SK-N-SH (cell line): Measurements from ENCODE around the gene MYBBP1A. TPM values are rescaled to one million over a fixed set of nuclear protein-coding genes. Genes with fewer than 3 reads are reported as not detected.
A peak's percentile ranks its signal among the peaks of the same experiment; 100 is the strongest.
"Not testable (repeated sequence)": the region's sequence is repeated elsewhere in the genome, so short reads cannot be mapped to it uniquely, and the experiment has no call there.

ENCODE experiments used
- CTCF ChIA-PET: fragments of 300-600, 350-600 bp; formaldehyde crosslinking; extraction: SDS; loops from one replicate; lab custom pipeline; 2021; lab: Yijun Ruan, JAX
- POLR2A ChIA-PET: fragments of 350-600 bp; sonication (Branson Sonifier 250); formaldehyde crosslinking; extraction: SDS; loops from one replicate; lab custom pipeline; 2020; ENCODE audit warnings: antibody characterized with exemption, inconsistent platforms; lab: Yijun Ruan, JAX
- DNase-seq: peaks from one replicate; pipeline ENCODE4 v3.0.0; 2012
- H2AFZ ChIP-seq: fragments of 200-600 bp; sonication (generic); 2 replicates; pipeline ENCODE4 v1.8.1; 2016; ENCODE audit warnings: antibody characterized with exemption, mild to moderate bottlenecking, low read depth
- H3F3A ChIP-seq: fragments of 200-600 bp; sonication (generic); replicated peaks from 2 replicates; pipeline ENCODE3; 2016; ENCODE audit warnings: antibody characterized with exemption, mild to moderate bottlenecking; ENCODE audit not compliant: insufficient read depth
- H3K27ac ChIP-seq, 2 experiments: fragments of 200-500 bp in 1 of 2; fragments of 200-600 bp in 1 of 2; sonication (Bioruptor generic) in 1 of 2; sonication (generic), shearing (Covaris generic) in 1 of 2; 2 replicates each; pipeline versions ENCODE4 v1.5.1 to v1.6.1; 2014 to 2016; ENCODE audit warnings: low read depth in 2 of 2, inconsistent platforms in 1 of 2, low read length in 1 of 2, mild to moderate bottlenecking in 1 of 2, mixed read lengths in 1 of 2
- H3K27me3 ChIP-seq: fragments of 200-600 bp; sonication (generic), shearing (Covaris generic); 2 replicates; pipeline ENCODE4 v1.6.1; 2016; ENCODE audit warnings: mixed run types; ENCODE audit not compliant: insufficient read depth
- H3K36me3 ChIP-seq, 2 experiments: fragments of 200-500 bp in 1 of 2; fragments of 200-600 bp in 1 of 2; sonication (Bioruptor generic) in 1 of 2; sonication (generic) in 1 of 2; replicated peaks in 1 of 2; 2 replicates each; pipeline versions ENCODE3 to v1.5.1; 2014 to 2016; ENCODE audit warnings: low read length in 1 of 2, mild to moderate bottlenecking in 1 of 2; ENCODE audit not compliant: insufficient read depth in 2 of 2, control insufficient read depth in 1 of 2
- H3K4me1 ChIP-seq, 2 experiments: fragments of 200-500 bp in 1 of 2; fragments of 200-600 bp in 1 of 2; sonication (Bioruptor generic) in 1 of 2; sonication (generic), shearing (Covaris generic) in 1 of 2; 2 replicates each; pipeline versions ENCODE4 v1.5.1 to v1.6.1; 2014 to 2016; ENCODE audit warnings: low read depth in 1 of 2, low read length in 1 of 2, mixed run types in 1 of 2; ENCODE audit not compliant: insufficient read depth in 2 of 2, control insufficient read depth in 1 of 2
- H3K4me2 ChIP-seq: fragments of 200-600 bp; sonication (generic), shearing (Covaris generic); 2 replicates; pipeline ENCODE4 v1.6.1; 2017; ENCODE audit warnings: mixed run types
- H3K4me3 ChIP-seq, 2 experiments: fragments of 200-500 bp in 1 of 2; fragments of 200-600 bp in 1 of 2; sonication (Bioruptor generic) in 1 of 2; sonication (generic), shearing (Covaris generic) in 1 of 2; 2 replicates each; pipeline versions ENCODE4 v1.5.1 to v1.8.1; 2014 to 2016; ENCODE audit warnings: low read depth in 2 of 2, inconsistent platforms in 1 of 2, low read length in 1 of 2, mild to moderate bottlenecking in 1 of 2, mixed read lengths in 1 of 2, moderate library complexity in 1 of 2
- H3K79me2 ChIP-seq: fragments of 200-600 bp; sonication (generic); 2 replicates; pipeline ENCODE4 v1.8.1; 2017; ENCODE audit warnings: mild to moderate bottlenecking; ENCODE audit not compliant: insufficient read depth
- H3K9ac ChIP-seq: fragments of 200-600 bp; sonication (generic); 2 replicates; pipeline ENCODE4 v1.6.1; 2017; ENCODE audit warnings: mixed run types
- H3K9me2 ChIP-seq: fragments of 200-600 bp; sonication (generic); 2 replicates; pipeline ENCODE4 v1.6.1; 2017; ENCODE audit warnings: mixed run types
- H3K9me3 ChIP-seq: fragments of 200-600 bp; sonication (generic); 2 replicates; pipeline ENCODE4 v1.6.1; 2017; ENCODE audit warnings: mixed run types, mild to moderate bottlenecking, moderate library complexity
- H4K20me1 ChIP-seq: fragments of 200-600 bp; sonication (generic); 2 replicates; pipeline ENCODE4 v1.6.1; 2017; ENCODE audit warnings: mild to moderate bottlenecking, mixed run types; ENCODE audit not compliant: insufficient read depth
- CTCF ChIP-seq: fragments of 200-600 bp; sonication (generic); IDR thresholded peaks from 2 replicates; pipeline ENCODE4 v1.6.1; 2017; ENCODE audit warnings: antibody characterized with exemption, mild to moderate bottlenecking, moderate library complexity
- EP300 ChIP-seq, 2 experiments: IDR thresholded peaks; 2 replicates each; pipeline versions ENCODE4 v1.4.0 to v1.6.1; 2012; ENCODE audit warnings: borderline replicate concordance in 1 of 2, low read depth in 1 of 2, low read length in 1 of 2
- FOXJ3 ChIP-seq: sonication (generic); formaldehyde crosslinking; IDR thresholded peaks from 2 replicates; pipeline ENCODE4 v1.5.1; 2020; ENCODE audit warnings: mild to moderate bottlenecking, missing genetic modification reagents
- GABPA ChIP-seq: IDR thresholded peaks from 2 replicates; pipeline ENCODE4 v1.4.0; 2012; ENCODE audit warnings: low read depth, mild to moderate bottlenecking
- GATA2 ChIP-seq: sonication (generic); formaldehyde crosslinking; IDR thresholded peaks from 2 replicates; pipeline ENCODE4 v1.5.0; 2020; ENCODE audit warnings: mild to moderate bottlenecking, missing genetic modification reagents
- IRF3 ChIP-seq: fragments of 150-350 bp; IDR thresholded peaks from 2 replicates; pipeline ENCODE4 v1.6.1; 2016; ENCODE audit warnings: mild to moderate bottlenecking, low read depth, low read length
- RFX5 ChIP-seq: IDR thresholded peaks from 2 replicates; pipeline ENCODE4 v1.6.1; 2012; ENCODE audit warnings: mild to moderate bottlenecking, improper control_type of control experiment, low read length
- SIN3A ChIP-seq: IDR thresholded peaks from 2 replicates; pipeline ENCODE4 v1.6.1; 2012; ENCODE audit warnings: low read depth, mild to moderate bottlenecking, low read length, moderate library complexity, borderline replicate concordance
- TAF1 ChIP-seq: IDR thresholded peaks from 2 replicates; pipeline ENCODE4 v1.6.1; 2012; ENCODE audit warnings: low read depth, mild to moderate bottlenecking, low read length, moderate library complexity, borderline replicate concordance
- USF2 ChIP-seq: fragments of 150-350 bp; IDR thresholded peaks from 2 replicates; pipeline ENCODE4 v1.6.1; 2017; ENCODE audit warnings: antibody characterized with exemption, low read length, low read depth, borderline replicate concordance
- WGBS: methylation state at CpG from one replicate; pipeline ENCODE4 v1.1.6; 2017; ENCODE audit warnings: low lambda C conversion rate; 5-methylcytosine and 5-hydroxymethylcytosine counted together
- polyA plus RNA-seq, 3 experiments: library from polyadenylated mRNA; depleted of rRNA; stranded (reverse); fragments of >200 nt; gene quantifications; 2 replicates each; pipeline ENCODE4 v1.2.3, GENCODE V29; 2012

The MYBBP1A gene
- polyA plus RNA-seq, 1 of the 3 experiments (the other 2 are of a cell fraction) = 93.0 TPM

- peak; percentile 51 for DNase-seq
- no peak for TF ChIP-seq GATA2 (CRISPR knock-in tag)
- no peak for TF ChIP-seq EP300 (IDR thresholded peaks at IDR 0.05; ENCODE audit: borderline replicate concordance in 1 of 2, low read depth in 1 of 2, low read length in 1 of 2)
- no peak for TF ChIP-seq FOXJ3 (CRISPR knock-in tag)
- no peak for TF ChIP-seq CTCF
- TF ChIP-seq GABPA = no peak
- TF ChIP-seq IRF3 = no peak
Measured at GRCh38 chr17:4591529-4591928, 36.3 kb upstream of the MYBBP1A start.

GRCh38 chr17:4590981-4591453 lies 35.8 kb upstream of the MYBBP1A start:
- H3K79me2 ChIP-seq = no peaks in the 10 kb centered on the region
- H2AFZ ChIP-seq = no peak overlapping the region
- DNase-seq = no peak
- TF ChIP-seq GABPA = no peak
- no peak for TF ChIP-seq SIN3A
- no peak for TF ChIP-seq USF2
- no peak for TF ChIP-seq TAF1
- no peak for TF ChIP-seq GATA2 (CRISPR knock-in tag)
- TF ChIP-seq RFX5 = no peak
- no peaks in the 10 kb centered on the region for H4K20me1 ChIP-seq
- peaks cover 0 to 30% of the 10 kb centered on the region in 2 experiments; a peak in 1 of 4 replicates for H3K4me1 ChIP-seq
- ChIA-PET POLR2A (interaction anchor here (1.4 kb wide), 2 partner anchors 9 to 36 kb away, joined by 5 to 6 read pairs; partner anchors contain the start of gene MYBBP1A), CTCF (interaction anchor here (1.0 to 9.7 kb wide), 4 partner anchors 9 to 35 kb away, joined by 3 to 75 read pairs (median 14); no protein-coding TSS in a partner anchor)
- no peaks in the 10 kb centered on the region for H3K9me2 ChIP-seq
- no peak overlapping the region for H3K4me2 ChIP-seq
- WGBS = 19% methylated on average over 8 of the region's 10 CpGs
- H3K27ac ChIP-seq = no peak overlapping the region
- no peaks in the 10 kb centered on the region for H3K9me3 ChIP-seq
- H3K9ac ChIP-seq = no peak overlapping the region
- no peak overlapping the region for H3K4me3 ChIP-seq
- peaks cover 43% of the 10 kb centered on the region for H3K27me3 ChIP-seq
- H3K36me3 ChIP-seq = no peaks in the 10 kb centered on the region
- H3F3A ChIP-seq = no peaks in the 10 kb centered on the region

More at GRCh38 chr17:4591529-4591928, 36.3 kb upstream of the MYBBP1A start:
- Histone ChIP-seq H3K4me3 (no peak overlapping the region), H3K4me2 (no peak overlapping the region), H3K79me2 (no peaks in the 10 kb centered on the region), H3K27ac (no peak overlapping the region), H2AFZ (no peak overlapping the region), H3K9ac (no peak overlapping the region), H3F3A (no peaks in the 10 kb centered on the region), H3K9me2 (no peaks in the 10 kb centered on the region), H3K9me3 (no peaks in the 10 kb centered on the region), H3K36me3 (no peaks in the 10 kb centered on the region), H4K20me1 (no peaks in the 10 kb centered on the region), H3K27me3 (peaks cover 39% of the 10 kb centered on the region), H3K4me1 (peaks cover 0 to 30% of the 10 kb centered on the region in 2 experiments; a peak in 1 of 4 replicates)
- POLR2A ChIA-PET = interaction anchor here (1.4 kb wide), 2 partner anchors 9 to 36 kb away, joined by 5 to 6 read pairs; partner anchors contain the start of gene MYBBP1A
- 11% methylated on average over 12 of the region's 12 CpGs for WGBS
- CTCF ChIA-PET = interaction anchor here (1.0 to 9.7 kb wide), 5 partner anchors 8 to 34 kb away, joined by 3 to 75 read pairs (median 11); partner anchors contain the start of gene SMTNL2

- H3K79me2 ChIP-seq, H3K9ac ChIP-seq, H3K9me3 ChIP-seq, DNase-seq, H3K27ac ChIP-seq, H3K9me2 ChIP-seq, H3F3A ChIP-seq, H3K4me2 ChIP-seq, POLR2A ChIA-PET, H3K4me3 ChIP-seq, H2AFZ ChIP-seq, H4K20me1 ChIP-seq, H3K36me3 ChIP-seq: not testable (repeated sequence)
- Histone ChIP-seq H3K4me1 (peaks cover 0 to 30% of the 10 kb centered on the region in 2 experiments; a peak in 1 of 4 replicates), H3K27me3 (peaks cover 53% of the 10 kb centered on the region)
- 57% methylated on average over 11 of the region's 11 CpGs for WGBS
- CTCF ChIA-PET = interaction anchor here (3.4 to 9.7 kb wide), 4 partner anchors 10 to 36 kb away, joined by 9 to 75 read pairs (median 20); no protein-coding TSS in a partner anchor
Measured at GRCh38 chr17:4590042-4590441, 34.9 kb upstream of the MYBBP1A start.
